ENCODE data around the gene FAM219A.

DNA sequence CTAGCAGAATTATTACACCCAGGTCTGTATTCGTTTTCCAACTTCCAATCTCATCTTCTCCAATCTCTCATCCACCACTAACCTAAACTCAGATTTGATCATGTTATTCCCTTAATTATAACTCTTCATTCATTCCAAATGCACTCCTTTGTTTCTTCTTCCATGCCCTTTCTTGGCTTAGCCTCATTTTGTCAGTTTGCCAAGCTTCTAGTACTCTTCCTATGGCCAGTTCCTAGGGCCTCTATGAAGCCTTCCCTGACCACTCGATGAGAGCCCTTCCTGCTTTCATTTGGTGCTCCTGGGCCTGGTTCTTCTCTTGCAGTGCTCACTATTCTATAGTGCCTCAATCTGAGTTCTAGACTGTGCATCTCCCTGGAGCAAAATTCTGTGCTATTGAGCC, 5.8 kb downstream of the FAM219A start:
- TF ChIP-seq, protein P1, sequence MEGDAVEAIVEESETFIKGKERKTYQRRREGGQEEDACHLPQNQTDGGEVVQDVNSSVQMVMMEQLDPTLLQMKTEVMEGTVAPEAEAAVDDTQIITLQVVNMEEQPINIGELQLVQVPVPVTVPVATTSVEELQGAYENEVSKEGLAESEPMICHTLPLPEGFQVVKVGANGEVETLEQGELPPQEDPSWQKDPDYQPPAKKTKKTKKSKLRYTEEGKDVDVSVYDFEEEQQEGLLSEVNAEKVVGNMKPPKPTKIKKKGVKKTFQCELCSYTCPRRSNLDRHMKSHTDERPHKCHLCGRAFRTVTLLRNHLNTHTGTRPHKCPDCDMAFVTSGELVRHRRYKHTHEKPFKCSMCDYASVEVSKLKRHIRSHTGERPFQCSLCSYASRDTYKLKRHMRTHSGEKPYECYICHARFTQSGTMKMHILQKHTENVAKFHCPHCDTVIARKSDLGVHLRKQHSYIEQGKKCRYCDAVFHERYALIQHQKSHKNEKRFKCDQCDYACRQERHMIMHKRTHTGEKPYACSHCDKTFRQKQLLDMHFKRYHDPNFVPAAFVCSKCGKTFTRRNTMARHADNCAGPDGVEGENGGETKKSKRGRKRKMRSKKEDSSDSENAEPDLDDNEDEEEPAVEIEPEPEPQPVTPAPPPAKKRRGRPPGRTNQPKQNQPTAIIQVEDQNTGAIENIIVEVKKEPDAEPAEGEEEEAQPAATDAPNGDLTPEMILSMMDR (IDR thresholded peaks at IDR 0.05) = no peak
- no peak for TF ChIP-seq POLR2A (IDR thresholded peaks at IDR 0.05)
